OCI-LY1 (cell line): ENCODE results near the gene CDC42EP4.

Source experiments
- EZH2 ChIP-seq: fragments of 200-600 bp; sonication (generic), shearing (Covaris generic); IDR thresholded peaks from 2 replicates; pipeline ENCODE4 v1.8.0; 2017; ENCODE audit warnings: borderline replicate concordance, mixed run types, mild to moderate bottlenecking, antibody characterized with exemption, low read length, moderate library complexity, mixed read lengths
- TF ChIP-seq, protein P1 (sequence below): fragments of 200-600 bp; sonication (generic), shearing (Covaris generic); IDR thresholded peaks from 2 replicates; pipeline ENCODE4 v1.5.1; 2017; ENCODE audit warnings: mild to moderate bottlenecking, antibody characterized with exemption, low read length, moderate library complexity, mixed read lengths

DNA sequence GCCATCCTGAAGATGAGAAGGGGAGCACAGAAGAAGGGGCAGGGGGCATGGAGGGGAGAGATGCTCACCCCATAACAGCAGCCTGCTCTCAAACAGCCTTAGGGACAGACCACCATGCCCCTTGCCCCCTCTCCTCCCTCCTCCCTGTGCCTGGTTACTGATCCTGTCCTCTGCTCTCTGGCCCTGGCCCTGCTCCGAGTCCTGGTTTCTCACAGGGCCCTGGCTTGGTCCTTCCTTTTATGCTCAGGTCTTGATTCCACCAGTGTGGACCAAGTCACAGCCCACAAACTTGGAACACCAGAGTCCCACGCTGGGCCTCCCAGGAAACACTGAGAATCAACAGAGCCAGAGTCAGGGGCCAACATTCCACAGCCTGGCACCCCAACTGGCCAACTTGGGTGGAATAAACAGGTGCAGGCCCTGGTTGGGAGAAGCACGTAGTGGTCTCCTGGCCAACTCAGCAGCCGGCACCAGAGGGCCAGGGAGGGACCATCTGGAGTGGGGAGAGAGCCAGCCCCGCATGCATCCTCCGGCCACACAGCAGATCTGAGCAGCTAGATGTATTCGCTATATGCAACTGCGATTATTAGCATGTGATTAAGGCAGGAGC is 44.9 kb upstream of the CDC42EP4 start:
- TF ChIP-seq, protein P1, sequence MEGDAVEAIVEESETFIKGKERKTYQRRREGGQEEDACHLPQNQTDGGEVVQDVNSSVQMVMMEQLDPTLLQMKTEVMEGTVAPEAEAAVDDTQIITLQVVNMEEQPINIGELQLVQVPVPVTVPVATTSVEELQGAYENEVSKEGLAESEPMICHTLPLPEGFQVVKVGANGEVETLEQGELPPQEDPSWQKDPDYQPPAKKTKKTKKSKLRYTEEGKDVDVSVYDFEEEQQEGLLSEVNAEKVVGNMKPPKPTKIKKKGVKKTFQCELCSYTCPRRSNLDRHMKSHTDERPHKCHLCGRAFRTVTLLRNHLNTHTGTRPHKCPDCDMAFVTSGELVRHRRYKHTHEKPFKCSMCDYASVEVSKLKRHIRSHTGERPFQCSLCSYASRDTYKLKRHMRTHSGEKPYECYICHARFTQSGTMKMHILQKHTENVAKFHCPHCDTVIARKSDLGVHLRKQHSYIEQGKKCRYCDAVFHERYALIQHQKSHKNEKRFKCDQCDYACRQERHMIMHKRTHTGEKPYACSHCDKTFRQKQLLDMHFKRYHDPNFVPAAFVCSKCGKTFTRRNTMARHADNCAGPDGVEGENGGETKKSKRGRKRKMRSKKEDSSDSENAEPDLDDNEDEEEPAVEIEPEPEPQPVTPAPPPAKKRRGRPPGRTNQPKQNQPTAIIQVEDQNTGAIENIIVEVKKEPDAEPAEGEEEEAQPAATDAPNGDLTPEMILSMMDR = no peak
- TF ChIP-seq EZH2 = no peak
